GM19043 (cell line): Measurements from ENCODE around the gene PRDM10.
"Not testable (repeated sequence)": the region's sequence is repeated elsewhere in the genome, so short reads cannot be mapped to it uniquely, and the experiment has no call there.

Experiments used
- ATAC-seq: cut with Tn5 transposase; IDR thresholded peaks from one replicate; pipeline ENCODE4 v1.9.1; 2021; ENCODE audit warnings: low read depth; ENCODE audit not compliant: unreplicated experiment

PRDM10 gene

GRCh38 chr11:129979046-129979605, 23.5 kb downstream of the PRDM10 start:
- ATAC-seq: no peak

- ATAC-seq: no peak
Measured at GRCh38 chr11:129978447-129978846, 24.2 kb downstream of the PRDM10 start.

GRCh38 chr11:129976328-129976727, 26.3 kb downstream of the PRDM10 start:
- ATAC-seq: no peak

- no peak for ATAC-seq
Measured at GRCh38 chr11:129975543-129975942, 27.1 kb downstream of the PRDM10 start.

GRCh38 chr11:129974672-129975071, 28.0 kb downstream of the PRDM10 start:
- no peak for ATAC-seq

GRCh38 chr11:129974237-129974636, 28.4 kb downstream of the PRDM10 start:
- ATAC-seq: no peak

GRCh38 chr11:129973809-129974208, 28.8 kb downstream of the PRDM10 start:
- no peak for ATAC-seq

- ATAC-seq: peak; percentile 89
Measured at GRCh38 chr11:129973068-129973467, 29.6 kb downstream of the PRDM10 start.

- no peak for ATAC-seq
Measured at GRCh38 chr11:129972611-129973010, 30.0 kb downstream of the PRDM10 start.

GRCh38 chr11:129971856-129972255, 30.8 kb downstream of the PRDM10 start:
- ATAC-seq: not testable (repeated sequence)

- ATAC-seq: no peak
Measured at GRCh38 chr11:129969920-129970319, 32.7 kb downstream of the PRDM10 start.

- ATAC-seq: no peak
Measured at GRCh38 chr11:129968591-129969419, 33.8 kb downstream of the PRDM10 start.

- ATAC-seq: no peak
Measured at GRCh38 chr11:129967996-129968395, 34.6 kb downstream of the PRDM10 start.

- ATAC-seq: no peak
Measured at GRCh38 chr11:129965248-129965647, 37.4 kb downstream of the PRDM10 start.

- peak; percentile 95 for ATAC-seq
Measured at GRCh38 chr11:129960216-129961214, 42.1 kb downstream of the PRDM10 start.

- ATAC-seq: no peak
Measured at GRCh38 chr11:129959687-129960086, 42.9 kb downstream of the PRDM10 start.

- ATAC-seq: no peak
Measured at GRCh38 chr11:129955282-129955681, 47.4 kb downstream of the PRDM10 start.

GRCh38 chr11:129954703-129955102, 47.9 kb downstream of the PRDM10 start:
- not testable (repeated sequence) for ATAC-seq

GRCh38 chr11:129951866-129952262, 50.8 kb downstream of the PRDM10 start:
- ATAC-seq: no peak

- ATAC-seq: no peak
Measured at GRCh38 chr11:129951201-129951865, 51.3 kb downstream of the PRDM10 start.
